IMR-90 (cell line): ENCODE data around the gene SLC5A1. TPM values are rescaled to one million over a fixed set of nuclear protein-coding genes. Genes with fewer than 3 reads are reported as not detected.

Experiments
- ATAC-seq: fragments of 200-7000 bp; cut with Tn5 transposase; 2 replicates; pipeline ENCODE4 v1.9.1; 2020; ENCODE audit warnings: low read depth, mild to moderate bottlenecking, moderate library complexity
- BruUV-seq: library from RNA; stranded (reverse); fragments of 400-500 nt; replicated peaks from 2 replicates; lab custom pipeline; 2021; lab: Mats Ljungman, UMichigan
- CTCF ChIA-PET: fragments of 300-600 bp; formaldehyde crosslinking; extraction: SDS; loops from one replicate; lab custom pipeline; 2021; ENCODE audit warnings: antibody characterized with exemption; lab: Yijun Ruan, JAX
- POLR2A ChIA-PET: fragments of 300-600 bp; sonication (Branson Sonifier 250); formaldehyde crosslinking; loops from one replicate; lab custom pipeline; 2022; ENCODE audit warnings: antibody characterized with exemption; ENCODE audit not compliant: unreplicated experiment; lab: Charles Lee
- DNase-seq: peaks from one replicate; pipeline ENCODE4 v3.0.0; 2013
- H2AFZ ChIP-seq: replicated peaks from 2 replicates; pipeline ENCODE3; 2013; ENCODE audit warnings: low read length, mild to moderate bottlenecking; ENCODE audit not compliant: poor library complexity
- H2AK5ac ChIP-seq: 2 replicates; pipeline ENCODE4 v1.6.1; 2013; ENCODE audit warnings: low read depth, low read length, inconsistent platforms
- H2AK9ac ChIP-seq: replicated peaks from 2 replicates; pipeline ENCODE3; 2013; ENCODE audit warnings: mild to moderate bottlenecking, low read depth, low read length, moderate library complexity; ENCODE audit not compliant: poor library complexity
- H2BK120ac ChIP-seq: 2 replicates; pipeline ENCODE4 v1.6.1; 2013; ENCODE audit warnings: low read depth, low read length, inconsistent platforms
- H2BK15ac ChIP-seq: 3 replicates; pipeline ENCODE4 v1.6.1; 2013; ENCODE audit warnings: low read depth, low read length, inconsistent platforms
- H2BK20ac ChIP-seq: 2 replicates; pipeline ENCODE4 v1.6.1; 2013; ENCODE audit warnings: low read depth, mild to moderate bottlenecking, inconsistent platforms, low read length, moderate library complexity
- H2BK5ac ChIP-seq: 2 replicates; pipeline ENCODE4 v1.6.1; 2013; ENCODE audit warnings: mild to moderate bottlenecking, low read depth, low read length, inconsistent platforms; ENCODE audit not compliant: poor library complexity, severe bottlenecking
- H3K14ac ChIP-seq: replicated peaks from 2 replicates; pipeline ENCODE4 v1.6.1; 2013; ENCODE audit warnings: low read depth, low read length, inconsistent platforms
- H3K18ac ChIP-seq: 2 replicates; pipeline ENCODE4 v1.6.1; 2013; ENCODE audit warnings: low read depth, low read length, control low read depth
- H3K23ac ChIP-seq: 2 replicates; pipeline ENCODE4 v1.6.1; 2013; ENCODE audit warnings: low read depth, low read length, inconsistent platforms
- H3K27ac ChIP-seq: 2 replicates; pipeline ENCODE4 v1.5.1; 2013; ENCODE audit warnings: mild to moderate bottlenecking, control low read depth, low read length; ENCODE audit not compliant: insufficient read depth
- H3K27me3 ChIP-seq: 2 replicates; pipeline ENCODE4 v1.6.1; 2013; ENCODE audit warnings: low read length; ENCODE audit not compliant: control insufficient read depth, insufficient read depth
- H3K36me3 ChIP-seq: 2 replicates; pipeline ENCODE4 v1.6.1; 2013; ENCODE audit warnings: low read length, mixed read lengths; ENCODE audit not compliant: control insufficient read depth, insufficient read depth
- H3K4ac ChIP-seq: 2 replicates; pipeline ENCODE4 v1.6.1; 2013; ENCODE audit warnings: low read depth, low read length, inconsistent platforms
- H3K4me1 ChIP-seq: 2 replicates; pipeline ENCODE4 v1.6.1; 2013; ENCODE audit warnings: low read length, mixed read lengths; ENCODE audit not compliant: control insufficient read depth, insufficient read depth
- H3K4me2 ChIP-seq: 2 replicates; pipeline ENCODE4 v1.6.1; 2013; ENCODE audit warnings: low read depth, mild to moderate bottlenecking, control low read depth, low read length, moderate library complexity
- H3K4me3 ChIP-seq: 2 replicates; pipeline ENCODE4 v1.5.1; 2013; ENCODE audit warnings: low read depth, mild to moderate bottlenecking, control low read depth, low read length, moderate library complexity; ENCODE audit not compliant: insufficient read depth
- H3K56ac ChIP-seq: 2 replicates; pipeline ENCODE4 v1.6.1; 2013; ENCODE audit warnings: low read length, inconsistent platforms; ENCODE audit not compliant: insufficient read depth; ENCODE audit errors: extremely low read depth
- H3K79me1 ChIP-seq, 2 experiments: 2 replicates each; pipeline ENCODE4 v1.6.1; 2013; ENCODE audit warnings: low read length in 2 of 2, inconsistent platforms in 1 of 2, low read depth in 1 of 2
- H3K9ac ChIP-seq: 2 replicates; pipeline ENCODE4 v1.6.1; 2013; ENCODE audit warnings: low read depth, low read length, control low read depth
- H3K9me1 ChIP-seq: 2 replicates; pipeline ENCODE4 v1.6.1; 2013; ENCODE audit warnings: low read length, inconsistent platforms; ENCODE audit not compliant: insufficient read depth
- H3K9me3 ChIP-seq: 2 replicates; pipeline ENCODE4 v1.6.1; 2013; ENCODE audit warnings: low read length; ENCODE audit not compliant: control insufficient read depth, insufficient read depth
- H4K20me1 ChIP-seq: 2 replicates; pipeline ENCODE4 v1.6.1; 2013; ENCODE audit warnings: low read length, inconsistent platforms; ENCODE audit not compliant: insufficient read depth
- H4K5ac ChIP-seq: 2 replicates; pipeline ENCODE4 v1.6.1; 2013; ENCODE audit warnings: mild to moderate bottlenecking, low read depth, low read length, control low read depth
- H4K8ac ChIP-seq, 2 experiments: 2 replicates each; pipeline ENCODE4 v1.6.1; 2013; ENCODE audit warnings: low read depth in 2 of 2, low read length in 2 of 2, control low read depth in 1 of 2, inconsistent platforms in 1 of 2
- H4K91ac ChIP-seq: 2 replicates; pipeline ENCODE4 v1.6.1; 2013; ENCODE audit warnings: low read depth, low read length, inconsistent platforms; ENCODE audit not compliant: insufficient read depth
- MAZ ChIP-seq: IDR thresholded peaks from 2 replicates; pipeline ENCODE4 v1.6.1; 2012; ENCODE audit warnings: low read depth, mild to moderate bottlenecking, low read length, improper control_type of control experiment, moderate library complexity, borderline replicate concordance
- RCOR1 ChIP-seq: IDR thresholded peaks from 2 replicates; pipeline ENCODE4 v1.6.1; 2012; ENCODE audit warnings: mild to moderate bottlenecking, low read length, improper control_type of control experiment; ENCODE audit not compliant: insufficient replicate concordance
- SMC3 ChIP-seq: fragments of 150-350 bp; IDR thresholded peaks from 2 replicates; pipeline ENCODE4 v1.6.1; 2016; ENCODE audit warnings: low read depth, mild to moderate bottlenecking, antibody characterized with exemption, low read length, moderate library complexity
- WGBS, 2 experiments: methylation state at CpG; one replicate each; pipeline versions ENCODE4 v1.1.5 to v1.1.7; 2013; ENCODE audit warnings: missing lambda C conversion rate in 2 of 2; ENCODE audit not compliant: insufficient read length in 1 of 2; ENCODE audit errors: extremely low coverage in 2 of 2; 5-methylcytosine and 5-hydroxymethylcytosine counted together
- dilution Hi-C: fragments of 300-500 bp; cut with HindIII; formaldehyde crosslinking; loops from one replicate; pipeline ENCODE4 v1.14.3; 2018; ENCODE audit warnings: low sequenced_read_pairs; ENCODE audit not compliant: unreplicated experiment
- in situ Hi-C: fragments of 300-500 bp; cut with MboI; formaldehyde crosslinking; loops from 3 replicates; pipeline ENCODE4 v1.14.3; 2019; ENCODE audit warnings: low sequenced_read_pairs, inconsistent platforms, mixed read lengths
- intact Hi-C: fragments of 100-400 bp; cut with micrococcal nuclease; formaldehyde crosslinking; loops from 2 replicates; pipeline ENCODE4 v1.10.0; 2022
- polyA plus RNA-seq, 3 experiments: library from polyadenylated mRNA; depleted of rRNA; stranded (reverse); fragments of >200 nt; gene quantifications; 2 replicates each; pipeline ENCODE4 v1.2.3, GENCODE V29; 2012; ENCODE audit warnings: low replicate concordance in 1 of 3
- total RNA-seq: library from RNA; depleted of rRNA; stranded (reverse); fragments of >200 nt; gene quantifications from 2 replicates; pipeline ENCODE4 v1.2.3, GENCODE V29; 2012

The SLC5A1 gene
- total and polyA plus RNA-seq, 2 of the 4 experiments (the other 2 are of a cell fraction) = not detected

DNA sequence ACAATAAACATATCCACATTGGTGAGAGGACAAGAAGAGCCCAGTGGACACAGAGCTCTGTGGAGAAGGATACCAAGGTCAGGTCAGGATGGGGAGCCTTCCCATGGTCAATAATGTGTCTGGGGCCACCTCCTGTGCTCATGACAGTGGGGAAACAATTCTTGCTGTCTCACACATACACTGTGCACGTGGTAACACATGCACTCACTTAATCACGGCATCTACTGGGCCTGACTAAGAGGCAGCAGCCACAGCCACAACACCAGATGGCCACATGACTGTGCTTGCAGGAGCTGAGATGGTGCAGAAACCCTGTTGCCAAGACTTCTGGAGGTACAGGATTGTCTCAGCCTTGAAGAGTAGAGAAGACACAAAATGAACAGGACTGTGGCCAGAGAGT is 87.4 kb downstream of the SLC5A1 start:
- no peak overlapping the region for H3K4me3 ChIP-seq
- H3K18ac ChIP-seq = no peak overlapping the region
- H2AK5ac ChIP-seq = no peak overlapping the region
- H3K14ac ChIP-seq = no peak overlapping the region
- no peak overlapping the region for H3K4me2 ChIP-seq
- H4K91ac ChIP-seq = no peak overlapping the region
- H3K4me1 ChIP-seq = no peaks in the 10 kb centered on the region
- H2AFZ ChIP-seq = no peak overlapping the region
- no peak overlapping the region for H2BK20ac ChIP-seq
- no peak overlapping the region for H3K4ac ChIP-seq
- no peak overlapping the region for H3K27ac ChIP-seq
- no peak overlapping the region for H2AK9ac ChIP-seq
- in situ Hi-C loops = no loop called here
- no peak overlapping the region for H2BK15ac ChIP-seq
- no peak overlapping the region for H2BK5ac ChIP-seq
- no peaks in the 10 kb centered on the region for H3K9me3 ChIP-seq
- H4K5ac ChIP-seq = no peak overlapping the region
- DNase-seq (no peak), ATAC-seq (no peak)
- no peak overlapping the region for H2BK120ac ChIP-seq
- CTCF ChIA-PET = no interaction called here
- intact Hi-C loops = no loop called here
- H4K20me1 ChIP-seq = no peaks in the 10 kb centered on the region
- H3K27me3 ChIP-seq = no peaks in the 10 kb centered on the region
- no TSS peak for BruUV-seq
- H3K9me1 ChIP-seq = no peaks in the 10 kb centered on the region
- no peak overlapping the region for H4K8ac ChIP-seq
- dilution Hi-C loops = no loop called here
- no peak overlapping the region for H3K56ac ChIP-seq
- WGBS, 2 experiments = 100% methylated on average over 1 of the region's 2 CpGs; no CpG with 5 or more reads in 1 of the 2 experiments
- no peaks in the 10 kb centered on the region for H3K79me1 ChIP-seq
- no peak overlapping the region for H3K23ac ChIP-seq
- TF ChIP-seq MAZ (no peak), RCOR1 (no peak), SMC3 (no peak)
- H3K36me3 ChIP-seq = no peaks in the 10 kb centered on the region
- POLR2A ChIA-PET = no interaction called here
- no peak overlapping the region for H3K9ac ChIP-seq
